H1 (cell line): ENCODE data around the gene HAO2. TPM values are rescaled to one million over a fixed set of nuclear protein-coding genes. Genes with fewer than 3 reads are reported as not detected.

Experiments
- BCL11A ChIP-seq, 2 experiments: IDR thresholded peaks; one replicate each; pipeline ENCODE4 v1.6.1; 2011; ENCODE audit warnings: low read depth in 2 of 2, low read length in 2 of 2, mild to moderate bottlenecking in 2 of 2
- CBX5 ChIP-seq: fragments of 300-800, 300-1000 bp; sonication (generic); IDR thresholded peaks from 2 replicates; pipeline ENCODE4 v1.7.1; 2016; ENCODE audit warnings: antibody characterized with exemption, low read length, low read depth
- CTBP2 ChIP-seq: IDR thresholded peaks from 2 replicates; pipeline ENCODE4 v1.7.0; 2011; ENCODE audit warnings: borderline replicate concordance, mild to moderate bottlenecking, moderate library complexity, mixed read lengths, low read length; ENCODE audit not compliant: insufficient read depth, insufficient read length
- KDM1A ChIP-seq: fragments of 200-600, 300-600 bp; sonication (generic); IDR thresholded peaks from 2 replicates; pipeline ENCODE4 v1.7.1; 2016; ENCODE audit warnings: mild to moderate bottlenecking, low read length, borderline replicate concordance
- NANOG ChIP-seq: IDR thresholded peaks from 2 replicates; pipeline ENCODE4 v1.6.1; 2011; ENCODE audit warnings: low read length, low read depth, mild to moderate bottlenecking, inconsistent platforms; ENCODE audit not compliant: insufficient read depth, poor library complexity, severe bottlenecking
- NRF1 ChIP-seq: IDR thresholded peaks from 2 replicates; pipeline ENCODE4 v1.6.1; 2011; ENCODE audit warnings: mild to moderate bottlenecking, low read depth, low read length, improper control_type of control experiment
- TAF7 ChIP-seq: optimal IDR thresholded peaks from 2 replicates; pipeline ENCODE3; 2011; ENCODE audit warnings: low read depth, mild to moderate bottlenecking, inconsistent platforms, low read length, moderate library complexity, borderline replicate concordance
- polyA plus RNA-seq, 7 experiments: library from polyadenylated mRNA; depleted of rRNA in 3 of 7; stranded (reverse) in 5 of 7; unstranded in 2 of 7; fragments of >200 nt in 5 of 7; fragments of 200-250 nt in 2 of 7; gene quantifications; 1 replicate in 5 of 7; 2 replicates in 1 of 7; 4 replicates in 1 of 7; pipeline versions ENCODE4 v1.2.1 to v1.2.3, GENCODE V29; 2011 to 2013; ENCODE audit warnings: missing spikeins in 2 of 7, mixed read lengths in 2 of 7
- total RNA-seq: library from RNA; stranded (reverse); fragmentation: NEBNext Ultra II Directional; extraction: Animal tissue kit (Norgen Biotek cat#: 25700); gene quantifications from 2 replicates; pipeline ENCODE4 v1.2.1, GENCODE V29; 2021
- TF ChIP-seq, protein P1 (sequence below), 3 experiments: IDR thresholded peaks; 1 replicate in 2 of 3; 2 replicates in 1 of 3; pipeline versions ENCODE4 v1.5.1 to v1.6.1; 2011; ENCODE audit warnings: low read length in 3 of 3, mild to moderate bottlenecking in 3 of 3, inconsistent platforms in 2 of 3, low read depth in 1 of 3, moderate library complexity in 1 of 3; ENCODE audit not compliant: insufficient read depth in 1 of 3; ENCODE audit errors: control extremely low read depth in 1 of 3

The HAO2 gene
- total and polyA plus RNA-seq, 2 of the 8 experiments (the other 6 are each of a cell fraction or from before 2014, with no cell fraction given) = not detected

DNA sequence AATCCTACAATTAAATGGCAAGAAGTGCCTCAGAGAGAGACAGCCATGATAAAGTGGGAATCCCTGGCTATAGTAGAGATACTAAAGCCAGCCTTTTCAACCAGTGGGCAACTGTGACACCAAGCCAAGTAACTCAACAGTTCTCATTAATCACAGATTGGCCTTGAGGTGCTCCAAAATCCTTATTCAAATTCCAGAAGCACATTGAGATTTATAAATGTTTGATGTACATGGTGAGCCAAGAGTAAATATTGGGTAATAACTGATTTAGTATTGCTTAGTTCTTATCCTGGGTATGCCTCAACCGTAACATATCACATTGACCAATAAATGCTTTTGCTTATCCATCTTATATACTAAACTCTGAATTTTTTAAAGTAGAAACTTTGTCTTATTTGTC, 17.1 kb downstream of the HAO2 start (continued):
- no peak for TF ChIP-seq CTBP2
- TF ChIP-seq NANOG = no peak
- TF ChIP-seq BCL11A (IDR thresholded peaks at IDR 0.05; ENCODE audit: low read depth in 2 of 2, low read length in 2 of 2) = no peak
- TF ChIP-seq KDM1A = no peak
- no peak for TF ChIP-seq TAF7
- no peak for TF ChIP-seq NRF1
- TF ChIP-seq CBX5 = no peak
- TF ChIP-seq, protein P1, sequence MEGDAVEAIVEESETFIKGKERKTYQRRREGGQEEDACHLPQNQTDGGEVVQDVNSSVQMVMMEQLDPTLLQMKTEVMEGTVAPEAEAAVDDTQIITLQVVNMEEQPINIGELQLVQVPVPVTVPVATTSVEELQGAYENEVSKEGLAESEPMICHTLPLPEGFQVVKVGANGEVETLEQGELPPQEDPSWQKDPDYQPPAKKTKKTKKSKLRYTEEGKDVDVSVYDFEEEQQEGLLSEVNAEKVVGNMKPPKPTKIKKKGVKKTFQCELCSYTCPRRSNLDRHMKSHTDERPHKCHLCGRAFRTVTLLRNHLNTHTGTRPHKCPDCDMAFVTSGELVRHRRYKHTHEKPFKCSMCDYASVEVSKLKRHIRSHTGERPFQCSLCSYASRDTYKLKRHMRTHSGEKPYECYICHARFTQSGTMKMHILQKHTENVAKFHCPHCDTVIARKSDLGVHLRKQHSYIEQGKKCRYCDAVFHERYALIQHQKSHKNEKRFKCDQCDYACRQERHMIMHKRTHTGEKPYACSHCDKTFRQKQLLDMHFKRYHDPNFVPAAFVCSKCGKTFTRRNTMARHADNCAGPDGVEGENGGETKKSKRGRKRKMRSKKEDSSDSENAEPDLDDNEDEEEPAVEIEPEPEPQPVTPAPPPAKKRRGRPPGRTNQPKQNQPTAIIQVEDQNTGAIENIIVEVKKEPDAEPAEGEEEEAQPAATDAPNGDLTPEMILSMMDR (IDR thresholded peaks at IDR 0.05; ENCODE audit: control extremely low read depth in 1 of 3, insufficient read depth in 1 of 3, low read depth in 1 of 3, low read length in 3 of 3) = no peak
- TF ChIP-seq, all 59 proteins: peak for 0
